GM19025 (cell line): ENCODE measurements around the gene RYR1.
"Not testable (repeated sequence)": the region's sequence is repeated elsewhere in the genome, so short reads cannot be mapped to it uniquely, and the experiment has no call there.

Experiments
- ATAC-seq: cut with Tn5 transposase; IDR thresholded peaks from one replicate; pipeline ENCODE4 v1.9.1; 2021; ENCODE audit warnings: mild to moderate bottlenecking, low read depth, moderate library complexity; ENCODE audit not compliant: unreplicated experiment

The RYR1 gene

GRCh38 chr19:38484747-38485146, 51.3 kb downstream of the RYR1 start:
- no peak for ATAC-seq

GRCh38 chr19:38485541-38486285, 52.2 kb downstream of the RYR1 start:
- ATAC-seq: no peak

- no peak for ATAC-seq
These were observed 53.3 kb downstream of the RYR1 start for GRCh38 chr19:38486731-38487336.

GRCh38 chr19:38488096-38488495, 54.6 kb downstream of the RYR1 start:
- no peak for ATAC-seq

- ATAC-seq: no peak
These were observed 55.4 kb downstream of the RYR1 start for GRCh38 chr19:38488776-38489481.

- no peak for ATAC-seq
These were observed 57.4 kb downstream of the RYR1 start for GRCh38 chr19:38490861-38491260.

- ATAC-seq: no peak
These were observed 58.8 kb downstream of the RYR1 start for GRCh38 chr19:38492181-38492813.

GRCh38 chr19:38494379-38494778, 60.9 kb downstream of the RYR1 start:
- ATAC-seq: no peak

GRCh38 chr19:38495375-38495774, 61.9 kb downstream of the RYR1 start:
- ATAC-seq: not testable (repeated sequence)

- ATAC-seq: no peak
These were observed 62.6 kb downstream of the RYR1 start for GRCh38 chr19:38496116-38496515.

GRCh38 chr19:38496603-38497487, 63.4 kb downstream of the RYR1 start:
- ATAC-seq: no peak

GRCh38 chr19:38497907-38498306, 64.4 kb downstream of the RYR1 start:
- ATAC-seq: no peak

GRCh38 chr19:38499532-38499931, 66.0 kb downstream of the RYR1 start:
- ATAC-seq: no peak

GRCh38 chr19:38500450-38500849, 67.0 kb downstream of the RYR1 start:
- ATAC-seq: no peak

- ATAC-seq: no peak
These were observed 69.1 kb downstream of the RYR1 start for GRCh38 chr19:38502410-38503076.

GRCh38 chr19:38503077-38503410, 69.6 kb downstream of the RYR1 start:
- no peak for ATAC-seq

GRCh38 chr19:38505958-38506357, 72.5 kb downstream of the RYR1 start:
- no peak for ATAC-seq

GRCh38 chr19:38506375-38506722, 72.9 kb downstream of the RYR1 start:
- ATAC-seq: no peak

GRCh38 chr19:38506723-38507550, 73.4 kb downstream of the RYR1 start:
- peak; percentile 58 for ATAC-seq
